NCI-H748 (cell line): ENCODE results near the gene TMSB4X.
A peak's percentile ranks its signal among the peaks of the same experiment; 100 is the strongest.
"Not testable (repeated sequence)": the region's sequence is repeated elsewhere in the genome, so short reads cannot be mapped to it uniquely, and the experiment has no call there.

Experiments used
- DNase-seq: peaks from one replicate; lab custom pipeline; 2025; ENCODE audit not compliant: unreplicated experiment; lab: John Stamatoyannopoulos, UW

Gene TMSB4X

DNA sequence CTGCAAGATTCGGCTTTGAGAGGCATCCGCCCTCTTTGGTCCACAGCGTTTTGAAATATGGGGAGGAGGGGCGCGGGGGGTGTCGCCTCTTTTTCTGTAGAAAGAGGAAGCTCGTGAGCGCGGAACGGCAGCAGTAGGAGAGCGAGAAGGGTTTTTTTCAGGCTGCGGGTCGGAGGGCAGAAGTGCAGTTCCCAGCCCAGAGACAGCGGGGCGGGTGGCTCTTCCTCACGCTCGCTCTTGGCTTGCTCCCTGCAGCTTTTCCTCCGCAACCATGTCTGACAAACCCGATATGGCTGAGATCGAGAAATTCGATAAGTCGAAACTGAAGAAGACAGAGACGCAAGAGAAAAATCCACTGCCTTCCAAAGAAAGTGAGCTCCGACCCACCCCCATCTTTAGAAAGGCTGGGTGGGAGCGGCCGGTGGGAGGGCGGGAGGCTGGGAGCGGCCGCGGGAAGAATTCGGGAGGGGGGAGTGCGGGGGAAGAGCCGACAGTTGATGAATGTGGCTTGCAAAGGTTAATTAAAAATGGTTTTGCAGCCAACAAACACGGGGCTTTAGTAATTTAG lies 1.2 kb downstream of the TMSB4X start:
- DNase-seq, result peak; percentile 72

DNA sequence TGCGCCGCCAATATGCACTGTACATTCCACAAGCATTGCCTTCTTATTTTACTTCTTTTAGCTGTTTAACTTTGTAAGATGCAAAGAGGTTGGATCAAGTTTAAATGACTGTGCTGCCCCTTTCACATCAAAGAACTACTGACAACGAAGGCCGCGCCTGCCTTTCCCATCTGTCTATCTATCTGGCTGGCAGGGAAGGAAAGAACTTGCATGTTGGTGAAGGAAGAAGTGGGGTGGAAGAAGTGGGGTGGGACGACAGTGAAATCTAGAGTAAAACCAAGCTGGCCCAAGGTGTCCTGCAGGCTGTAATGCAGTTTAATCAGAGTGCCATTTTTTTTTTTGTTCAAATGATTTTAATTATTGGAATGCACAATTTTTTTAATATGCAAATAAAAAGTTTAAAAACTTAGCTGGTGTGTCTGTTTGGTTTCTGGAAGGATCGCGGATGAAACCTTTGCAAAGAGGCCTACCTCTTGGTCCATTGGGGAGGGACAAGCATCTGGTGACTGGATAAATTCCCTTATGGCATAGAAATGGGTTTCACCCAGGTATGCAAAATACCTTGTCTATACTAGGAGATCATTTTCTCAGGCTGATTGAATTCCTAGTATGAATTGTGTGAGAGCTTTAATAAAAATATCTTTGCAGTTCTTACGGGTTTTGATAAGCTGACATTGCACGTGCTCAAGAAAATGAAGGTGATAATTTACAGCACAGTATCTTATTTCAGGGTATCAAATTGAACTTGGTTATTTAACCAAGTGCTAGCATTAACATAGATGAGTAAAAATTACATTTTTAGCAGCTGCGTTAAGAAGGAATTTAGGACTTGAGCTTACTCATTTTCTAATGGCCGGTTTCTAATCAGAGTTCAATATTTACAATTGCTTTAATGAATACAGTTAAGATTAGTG lies 2.2 kb downstream of the TMSB4X start:
- DNase-seq, result peak; percentile 28

DNA sequence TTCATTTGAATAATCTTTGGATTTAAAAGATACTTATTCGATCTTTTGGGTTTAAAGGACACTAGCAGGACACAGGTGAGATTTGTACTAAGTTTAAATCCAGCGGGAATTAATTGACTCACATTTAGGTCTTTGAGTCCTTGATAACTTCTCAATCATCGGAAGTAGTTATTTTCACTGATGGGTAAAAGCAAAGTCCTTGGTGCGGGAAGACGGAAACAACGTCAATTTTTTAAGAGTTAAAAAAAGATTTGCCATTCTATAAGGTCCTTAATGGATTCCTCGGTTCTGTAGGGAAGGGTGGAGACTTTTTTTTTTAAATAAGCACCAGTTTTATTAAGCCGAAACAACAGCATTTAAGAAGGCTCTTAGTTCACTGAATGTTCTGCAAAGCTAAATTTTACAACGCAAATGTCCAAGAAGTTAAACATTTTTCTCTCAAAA lies 2.9 kb downstream of the TMSB4X start:
- DNase-seq, result peak; percentile 46

DNA sequence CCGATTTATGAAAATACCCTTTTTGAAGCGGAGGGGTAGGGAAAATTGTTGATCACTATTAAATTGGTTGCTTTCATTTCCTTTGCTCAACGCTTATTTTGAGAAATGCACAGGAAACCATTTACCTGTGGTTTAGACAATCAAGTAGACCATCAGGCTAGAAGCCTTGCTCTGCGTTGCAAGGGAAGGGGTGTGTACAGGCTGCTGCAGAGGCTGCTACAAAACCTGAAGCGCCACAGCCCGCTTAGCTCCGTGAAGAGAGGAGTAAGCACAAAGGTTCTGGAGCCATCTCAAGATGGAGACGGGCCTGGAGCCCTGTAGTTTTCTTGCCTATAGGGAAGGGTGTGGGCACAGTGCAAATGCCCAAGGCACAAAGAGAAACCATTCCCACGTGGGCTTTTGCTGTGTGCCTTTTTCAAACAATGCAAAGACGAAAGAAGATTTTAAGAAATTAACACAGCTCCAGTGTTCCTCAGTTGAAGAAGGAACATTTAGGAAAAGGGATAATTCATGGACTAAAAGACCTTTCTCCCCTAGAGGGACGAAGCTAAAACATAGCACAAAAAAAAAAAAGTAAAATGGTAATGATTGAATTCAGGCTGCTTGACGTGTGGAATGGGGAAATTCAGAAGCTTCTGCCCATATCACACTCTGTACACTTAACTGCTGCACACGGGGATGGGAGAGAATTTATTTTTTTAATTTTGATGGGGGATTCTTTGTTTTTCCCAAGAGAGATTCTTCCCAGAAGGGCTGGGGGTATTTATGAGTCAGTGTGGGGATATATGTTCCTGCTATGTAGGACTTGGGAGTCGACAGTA lies 3.5 kb downstream of the TMSB4X start:
- peak; percentile 87 for DNase-seq

DNA sequence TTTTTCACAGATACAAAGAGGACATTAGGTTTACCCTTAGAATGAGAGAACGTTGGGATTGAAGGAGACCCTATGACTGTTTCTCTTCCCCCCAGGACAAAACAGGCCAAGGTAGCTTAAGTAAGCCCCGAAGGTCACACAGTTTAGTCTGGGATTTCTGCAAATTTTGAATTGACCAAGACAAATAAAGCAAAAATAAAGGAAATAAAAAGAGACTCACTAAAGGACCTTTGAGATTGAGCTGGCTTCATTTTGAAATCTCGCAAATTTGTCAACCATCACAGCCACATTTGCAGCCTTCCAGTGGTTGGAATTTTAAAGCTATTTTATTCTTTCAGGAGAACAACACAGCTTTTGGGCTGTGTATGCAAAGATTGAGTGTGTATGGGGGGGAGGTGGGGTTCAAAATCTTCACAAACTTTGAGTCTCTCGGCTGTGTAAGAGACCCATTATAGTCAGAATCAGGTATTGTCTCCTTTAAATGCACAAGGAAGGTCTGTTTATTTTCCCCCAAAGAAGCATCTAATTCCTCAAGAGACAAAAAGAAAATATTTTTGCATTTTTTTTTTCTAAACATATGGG lies 4.2 kb downstream of the TMSB4X start:
- DNase-seq, result no peak

DNA sequence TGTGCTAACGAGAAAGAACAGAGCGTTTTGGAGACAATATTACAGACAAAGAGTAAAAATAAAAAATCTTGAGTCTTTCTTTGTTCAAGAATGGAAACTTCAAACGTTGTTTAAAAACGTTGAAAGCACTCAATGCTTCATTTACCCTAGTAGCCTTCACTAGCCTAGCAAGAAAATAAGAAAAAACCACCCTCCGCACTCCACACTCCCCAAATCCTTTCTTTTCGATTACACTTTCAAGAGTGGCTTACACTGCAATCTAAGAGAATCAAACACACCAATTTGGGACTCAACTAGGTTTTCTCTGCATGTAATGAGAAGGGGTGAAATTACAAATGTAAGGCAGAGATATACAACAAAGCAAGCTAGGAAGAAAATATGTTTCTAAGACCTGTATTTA lies 4.7 kb downstream of the TMSB4X start:
- DNase-seq, result no peak

DNA sequence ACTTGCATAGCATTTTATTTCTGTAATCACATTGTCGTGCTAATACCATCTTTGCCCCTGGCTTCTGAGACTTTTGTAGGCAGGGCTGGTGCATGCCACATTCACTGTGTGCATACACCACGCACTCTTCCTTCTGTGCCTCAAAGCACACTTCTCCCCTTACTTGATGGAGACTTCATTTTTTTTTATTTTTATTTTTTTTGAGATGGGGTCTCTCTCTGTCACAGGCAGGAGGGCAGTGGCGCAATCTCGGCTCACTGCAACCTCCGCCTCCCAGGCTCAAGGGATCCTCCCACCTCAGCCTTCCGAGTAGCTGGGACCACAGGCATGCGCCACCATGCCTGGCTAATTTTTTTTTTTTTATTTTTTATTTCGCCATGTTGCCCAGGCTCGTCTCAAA lies 5.1 kb downstream of the TMSB4X start:
- DNase-seq, result not testable (repeated sequence)

DNA sequence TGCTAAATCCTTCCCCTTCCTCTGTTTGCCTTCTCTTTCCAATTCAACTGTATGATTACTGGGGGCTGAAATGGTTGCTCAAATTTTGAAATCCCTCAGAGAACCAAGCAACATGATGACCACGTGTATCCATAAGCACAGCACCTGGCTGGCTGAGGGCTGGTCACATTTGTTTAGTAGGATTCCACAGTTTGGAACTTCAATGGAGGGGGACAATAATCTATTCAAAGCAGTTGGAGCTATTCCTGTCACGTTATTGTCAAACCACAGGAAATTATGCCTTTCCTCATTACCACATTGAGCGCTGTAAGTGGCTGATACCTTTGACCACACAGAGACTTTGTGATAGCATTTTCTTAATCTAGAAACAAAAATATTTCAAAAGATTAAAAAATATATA lies 7.0 kb downstream of the TMSB4X start:
- DNase-seq, result no peak

DNA sequence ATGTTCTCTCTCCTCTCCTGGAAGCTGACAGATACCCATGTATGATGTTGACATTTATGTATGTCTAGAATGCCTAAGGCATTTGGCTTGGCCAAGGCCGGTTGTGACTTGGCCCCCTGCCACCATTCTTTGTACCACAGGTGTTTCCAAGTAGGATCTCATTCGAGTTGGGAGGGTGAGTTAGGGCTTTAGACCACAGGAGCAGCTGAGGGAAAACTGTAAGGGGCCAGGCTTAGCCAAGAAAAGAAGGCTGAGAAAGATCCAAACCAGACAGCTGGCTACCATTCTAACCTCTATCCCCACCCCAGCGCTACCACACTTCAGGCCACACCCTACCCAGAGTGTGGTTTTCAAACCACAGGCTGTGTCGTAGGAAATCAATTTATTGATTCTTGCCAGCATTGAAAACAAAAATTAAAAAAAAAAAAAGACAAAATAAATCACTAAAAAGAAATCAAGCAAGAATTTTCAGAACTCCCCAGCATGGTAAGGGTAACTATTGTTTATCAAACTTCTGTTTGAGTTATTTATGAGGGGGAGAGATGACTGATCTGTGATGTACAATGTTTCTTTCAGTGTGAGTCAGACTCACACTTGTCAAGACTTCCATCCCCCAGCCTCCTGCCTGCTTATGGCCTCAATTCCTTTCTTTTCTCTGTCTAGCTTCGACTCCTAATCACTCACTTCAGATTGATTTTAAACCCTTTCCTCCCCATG lies 9.9 kb downstream of the TMSB4X start:
- DNase-seq, result peak; percentile 63

DNA sequence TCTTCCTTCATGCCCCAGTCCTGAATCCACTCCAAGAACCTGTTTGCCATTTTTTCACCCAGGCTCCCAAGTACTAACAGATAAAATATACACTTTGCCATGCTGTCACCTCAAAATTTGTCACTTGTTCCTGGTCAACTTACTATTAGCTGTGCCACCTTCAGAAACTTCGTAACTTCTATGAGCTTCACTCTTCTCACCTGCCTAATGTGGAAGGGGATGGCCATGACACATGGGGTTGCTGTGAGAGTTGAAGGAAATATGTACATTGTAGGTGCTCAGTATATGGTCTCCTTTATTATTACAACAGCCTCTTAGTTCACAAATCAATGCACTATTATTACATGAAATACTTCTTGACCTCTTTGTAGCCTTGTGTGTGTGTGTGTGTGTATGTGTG lies 10.4 kb downstream of the TMSB4X start:
- DNase-seq, result no peak

DNA sequence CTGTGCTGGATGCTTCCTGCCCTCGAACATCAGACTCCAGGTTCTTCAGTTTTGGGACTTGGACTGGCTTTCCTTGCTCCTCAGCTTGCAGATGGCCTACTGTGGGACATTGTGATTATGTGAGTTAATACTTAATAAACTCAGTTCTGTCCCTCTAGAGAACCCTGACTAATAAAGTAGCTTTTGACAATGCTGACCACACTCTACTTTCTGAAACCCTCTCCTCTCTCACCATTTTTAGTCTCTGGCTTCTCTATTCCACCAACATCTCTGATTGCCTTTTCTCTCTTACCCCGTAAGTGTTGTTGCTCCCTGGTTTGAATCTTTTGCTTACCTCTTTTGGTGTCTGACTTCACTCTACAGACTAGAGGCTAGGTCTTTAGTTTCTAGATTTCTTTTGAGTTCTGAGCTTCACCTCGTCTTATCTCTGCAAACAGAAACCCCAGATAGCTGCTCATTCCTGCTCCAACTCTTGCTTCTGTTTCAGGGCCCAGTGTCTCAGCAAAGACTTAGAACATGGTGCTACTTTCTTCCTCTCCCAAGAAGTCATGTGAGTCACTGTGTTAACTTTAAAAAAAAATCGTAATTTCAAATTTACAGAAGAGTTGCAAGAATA lies 11.4 kb downstream of the TMSB4X start:
- DNase-seq, result no peak

DNA sequence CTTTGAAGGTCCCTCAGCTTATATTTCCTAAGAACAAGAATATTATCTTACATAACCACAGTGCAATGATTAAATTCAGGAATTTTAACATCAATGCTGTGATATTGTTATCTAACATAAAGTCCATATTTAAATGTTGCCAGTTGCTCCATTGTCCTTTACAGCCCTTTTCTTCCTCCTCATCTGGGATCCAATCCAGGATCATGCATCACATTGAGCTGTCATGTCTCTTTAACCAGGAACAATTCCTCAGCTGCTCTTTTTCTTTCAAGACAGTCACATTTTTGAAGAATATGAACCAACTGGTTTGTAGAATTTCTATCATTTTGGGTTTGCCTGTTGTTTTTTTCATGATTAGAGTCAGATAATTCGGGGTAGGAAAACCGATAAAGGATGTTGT lies 12.0 kb downstream of the TMSB4X start:
- DNase-seq, result no peak

DNA sequence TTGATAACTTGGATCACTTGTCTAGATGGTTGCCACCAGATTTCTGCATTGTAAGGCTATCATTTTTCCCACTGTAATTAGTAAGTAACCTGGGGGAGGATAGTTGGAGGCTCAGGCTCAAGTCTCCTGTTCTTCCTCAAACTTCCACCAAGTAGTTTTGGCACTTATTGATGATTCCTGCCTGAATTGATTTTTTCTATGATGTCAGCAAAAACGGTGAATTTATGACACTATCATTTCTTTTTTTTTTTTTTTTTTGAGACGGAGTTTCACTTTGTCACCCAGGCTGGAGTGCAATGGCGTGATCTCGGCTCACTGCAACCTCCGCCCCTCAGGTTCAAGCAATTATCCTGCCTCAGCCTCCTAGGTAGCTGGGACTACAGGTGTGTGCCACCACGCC lies 12.4 kb downstream of the TMSB4X start:
- no peak for DNase-seq

DNA sequence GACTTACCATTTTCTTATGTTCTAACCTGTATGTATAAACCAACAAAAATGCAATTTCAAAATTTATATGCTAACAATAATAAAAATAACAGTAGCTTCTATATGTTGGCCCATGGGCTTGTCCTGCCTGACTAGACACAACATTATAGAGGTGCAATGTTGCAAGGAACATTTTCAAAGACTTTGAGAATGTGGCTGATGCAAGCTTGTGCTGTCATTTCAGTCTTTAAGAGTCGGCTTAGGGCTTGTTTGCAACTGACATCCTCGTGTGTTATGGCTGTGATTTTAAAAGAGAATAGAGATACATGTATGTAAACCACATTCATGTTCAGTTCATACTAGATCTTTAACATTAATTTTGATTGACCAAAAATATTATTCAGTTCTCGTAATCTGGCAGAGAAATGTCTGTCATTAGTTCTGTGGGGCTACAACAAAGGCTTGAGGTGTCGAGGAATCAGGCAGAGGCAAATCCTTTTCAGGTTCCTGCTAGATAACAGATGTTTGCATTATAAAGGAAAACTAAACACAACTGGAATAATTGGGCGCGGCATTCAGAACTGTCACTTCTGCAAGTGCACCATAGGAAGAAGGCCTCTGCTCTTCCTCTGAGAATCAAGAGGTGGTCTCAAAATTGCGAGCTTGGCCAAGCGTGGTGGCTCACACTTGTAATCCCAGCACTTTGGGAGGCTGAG lies 13.1 kb downstream of the TMSB4X start:
- peak; percentile 28 for DNase-seq

DNA sequence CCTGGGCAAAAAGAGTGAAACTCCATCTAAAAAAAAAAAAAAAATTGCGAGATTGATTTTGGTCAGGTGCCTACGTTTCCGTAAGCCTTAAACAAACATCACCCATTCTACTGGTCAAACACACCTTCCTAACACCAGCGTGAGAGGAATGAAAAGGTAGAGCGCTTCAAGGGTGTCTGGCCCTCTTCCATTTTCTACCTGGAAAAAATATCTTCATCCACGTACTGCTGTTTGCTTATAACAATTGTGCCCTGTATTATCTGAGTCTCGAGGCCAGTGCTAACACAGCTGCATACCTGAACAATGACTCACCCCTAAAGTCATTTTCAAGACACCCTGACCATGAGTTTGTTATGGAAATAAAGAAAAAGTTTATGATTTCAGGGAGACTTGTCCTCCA lies 13.9 kb downstream of the TMSB4X start:
- DNase-seq, result peak; percentile 87

DNA sequence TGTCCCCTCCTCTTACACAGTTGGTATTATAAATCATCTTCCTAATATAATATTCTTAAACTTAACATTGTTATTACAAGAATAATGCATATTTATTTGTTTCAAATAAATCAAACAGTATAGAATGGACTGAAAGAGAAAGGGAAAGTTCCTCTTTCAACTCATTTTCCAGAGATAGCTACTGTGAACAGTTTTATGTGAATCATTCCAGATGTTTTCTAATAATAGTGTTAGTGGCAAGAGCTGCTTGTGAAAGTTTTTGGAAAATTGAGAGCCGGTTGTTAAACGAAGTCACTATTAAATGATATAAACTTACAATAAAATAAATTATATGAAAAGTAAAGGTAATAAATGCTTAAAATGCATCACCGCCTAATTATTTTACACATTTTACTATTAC lies 14.6 kb downstream of the TMSB4X start:
- DNase-seq, result no peak

DNA sequence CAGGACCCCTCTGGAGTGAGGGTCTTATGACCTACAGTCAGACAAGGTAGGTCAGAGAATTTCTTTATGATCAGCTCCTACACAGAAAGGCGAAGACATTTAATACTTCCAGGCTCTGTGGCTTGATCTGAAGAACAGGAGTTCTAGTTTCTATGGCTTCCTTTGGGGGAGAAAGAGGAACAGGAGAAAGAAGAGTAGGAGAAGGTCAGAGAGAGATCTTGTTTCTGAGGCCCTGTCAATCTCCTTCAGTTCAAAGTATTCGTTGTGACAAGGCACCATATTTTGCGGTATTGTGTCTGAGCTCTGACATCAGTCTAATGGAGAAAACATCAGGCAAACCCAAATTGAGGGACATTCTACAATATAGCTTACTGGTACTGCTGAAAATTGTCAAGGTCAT lies 16.7 kb downstream of the TMSB4X start:
- DNase-seq, result no peak

DNA sequence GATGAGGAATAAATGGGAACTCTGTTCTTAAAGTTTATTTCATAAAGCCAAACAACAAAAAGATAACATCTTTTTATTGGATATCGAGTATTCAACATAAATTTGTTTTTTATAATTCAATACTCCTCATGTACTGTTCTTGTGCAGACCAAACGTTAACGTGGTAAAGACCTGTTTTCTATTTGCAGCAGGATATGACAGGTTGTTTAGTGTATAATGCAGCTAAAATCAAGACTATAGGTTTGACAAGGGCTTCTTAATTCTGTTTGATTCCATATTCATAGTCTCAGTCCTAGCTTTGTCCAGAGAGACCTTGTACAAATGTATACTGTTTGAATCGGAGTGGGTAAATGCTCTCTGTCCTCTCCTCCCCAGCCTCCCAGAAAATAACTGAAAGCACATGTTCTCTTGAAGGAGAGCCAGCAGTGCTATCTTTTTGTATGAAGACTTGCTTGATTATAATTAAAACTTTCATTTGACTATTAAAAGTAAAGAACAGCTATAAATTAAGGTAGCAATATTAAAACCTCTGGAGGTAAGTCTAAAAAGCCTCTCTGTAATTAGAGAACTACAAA lies 17.7 kb downstream of the TMSB4X start:
- DNase-seq, result no peak

DNA sequence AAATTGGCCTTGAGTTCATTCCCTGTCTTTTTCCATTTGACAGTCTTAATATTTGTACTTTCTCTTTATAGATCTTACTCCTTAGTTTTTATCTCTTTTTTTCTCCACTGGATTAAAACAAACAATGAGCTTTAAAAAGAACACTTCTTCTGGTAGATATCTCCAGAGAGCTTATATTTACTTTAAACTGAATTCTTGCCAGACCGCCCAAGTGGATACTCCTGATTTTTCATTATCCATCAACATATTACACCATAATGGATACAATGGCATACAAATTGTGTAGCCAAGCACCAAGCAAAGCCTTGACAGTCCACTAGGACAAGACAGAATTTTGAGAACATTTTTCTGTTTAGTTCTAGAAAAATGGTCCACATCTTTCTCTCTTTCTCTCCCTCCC lies 18.9 kb downstream of the TMSB4X start:
- no peak for DNase-seq
